IgD-negative memory B cell (primary cell): ENCODE data around the gene COL25A1. TPM values are rescaled to one million over a fixed set of nuclear protein-coding genes. Genes with fewer than 3 reads are reported as not detected.
"Not testable (repeated sequence)": the region's sequence is repeated elsewhere in the genome, so short reads cannot be mapped to it uniquely, and the experiment has no call there.

Source experiments
- H3K27ac Mint-ChIP-seq, 3 donors: one replicate each; pipeline ENCODE4 v1.8.0; 2020 to 2022; ENCODE audit warnings: mild to moderate bottlenecking in 3 of 3, mixed read lengths in 3 of 3, moderate library complexity in 1 of 3
- H3K27me3 Mint-ChIP-seq: one replicate; pipeline ENCODE4 v1.8.0; 2021; ENCODE audit warnings: mixed read lengths
- H3K36me3 Mint-ChIP-seq: one replicate; pipeline ENCODE4 v1.8.0; 2020; ENCODE audit warnings: mild to moderate bottlenecking, mixed read lengths
- H3K4me1 Mint-ChIP-seq, 3 donors: one replicate each; pipeline ENCODE4 v1.8.0; 2020 to 2022; ENCODE audit warnings: mixed read lengths in 3 of 3, mild to moderate bottlenecking in 1 of 3
- H3K4me3 Mint-ChIP-seq, 4 donors: one replicate each; pipeline ENCODE4 v1.8.0; 2020 to 2022; ENCODE audit warnings: mild to moderate bottlenecking in 4 of 4, mixed read lengths in 4 of 4, moderate library complexity in 3 of 4
- H3K9me3 Mint-ChIP-seq, 3 donors: one replicate each; pipeline ENCODE4 v1.8.0; 2020 to 2021; ENCODE audit warnings: mixed read lengths in 3 of 3, mild to moderate bottlenecking in 1 of 3
- polyA plus RNA-seq: library from polyadenylated mRNA; unstranded; fragments of 300-500 nt; fragmentation: Illumina TruSeq; gene quantifications from one replicate; pipeline ENCODE4 v1.2.3, GENCODE V29; 2021

COL25A1 gene
- polyA plus RNA-seq, 1 donor from 2014 or later, result not detected

GRCh38 chr4:109119852-109120251, 182.6 kb downstream of the COL25A1 start:
- Mint-ChIP-seq H3K27ac (no peak overlapping the region), H3K4me1 (no peaks in the 10 kb centered on the region), H3K36me3 (no peaks in the 10 kb centered on the region), H3K27me3 (no peaks in the 10 kb centered on the region), H3K9me3 (no peaks in the 10 kb centered on the region), H3K4me3 (no peak overlapping the region)

- Mint-ChIP-seq H3K27me3 (peaks cover 2% of the 10 kb centered on the region), H3K36me3 (no peaks in the 10 kb centered on the region)
Observed at GRCh38 chr4:109118635-109119034, 183.8 kb downstream of the COL25A1 start.

GRCh38 chr4:109114501-109114900, 188.0 kb downstream of the COL25A1 start:
- Mint-ChIP-seq H3K9me3 (no peaks in the 10 kb centered on the region), H3K4me3 (no peak overlapping the region), H3K36me3 (no peaks in the 10 kb centered on the region), H3K27me3 (peaks cover 2% of the 10 kb centered on the region), H3K27ac (no peak overlapping the region), H3K4me1 (no peaks in the 10 kb centered on the region)

More at GRCh38 chr4:109118635-109119034, 183.8 kb downstream of the COL25A1 start:
- Mint-ChIP-seq H3K4me1 (no peaks in the 10 kb centered on the region), H3K27ac (no peak overlapping the region), H3K4me3 (no peak overlapping the region), H3K9me3 (no peaks in the 10 kb centered on the region)

GRCh38 chr4:109113521-109113920, 188.9 kb downstream of the COL25A1 start:
- peaks cover 2% of the 10 kb centered on the region for H3K27me3 Mint-ChIP-seq
- H3K4me3 Mint-ChIP-seq, result no peak overlapping the region
- no peak overlapping the region for H3K27ac Mint-ChIP-seq
- H3K36me3 Mint-ChIP-seq, result no peaks in the 10 kb centered on the region
- H3K9me3 Mint-ChIP-seq, result no peaks in the 10 kb centered on the region
- no peaks in the 10 kb centered on the region for H3K4me1 Mint-ChIP-seq

GRCh38 chr4:109111031-109111430, 191.4 kb downstream of the COL25A1 start:
- H3K36me3 Mint-ChIP-seq, result no peaks in the 10 kb centered on the region
- no peaks in the 10 kb centered on the region for H3K9me3 Mint-ChIP-seq
- no peaks in the 10 kb centered on the region for H3K4me1 Mint-ChIP-seq
- H3K27me3 Mint-ChIP-seq, result peaks cover 2% of the 10 kb centered on the region
- no peak overlapping the region for H3K4me3 Mint-ChIP-seq
- H3K27ac Mint-ChIP-seq, result no peak overlapping the region

- H3K27ac Mint-ChIP-seq, H3K9me3 Mint-ChIP-seq, H3K4me1 Mint-ChIP-seq, H3K4me3 Mint-ChIP-seq, H3K27me3 Mint-ChIP-seq, H3K36me3 Mint-ChIP-seq: not testable (repeated sequence)
Observed at GRCh38 chr4:109108215-109108614, 194.2 kb downstream of the COL25A1 start.

GRCh38 chr4:109094056-109094455, 208.4 kb downstream of the COL25A1 start:
- H3K36me3 Mint-ChIP-seq, result no peaks in the 10 kb centered on the region
- no peak overlapping the region for H3K4me3 Mint-ChIP-seq
- no peak overlapping the region for H3K27ac Mint-ChIP-seq
- H3K27me3 Mint-ChIP-seq, result no peaks in the 10 kb centered on the region
- no peaks in the 10 kb centered on the region for H3K9me3 Mint-ChIP-seq
- no peaks in the 10 kb centered on the region for H3K4me1 Mint-ChIP-seq

- H3K27me3 Mint-ChIP-seq, result peaks cover 1% of the 10 kb centered on the region
Observed at GRCh38 chr4:109091727-109092409, 210.6 kb downstream of the COL25A1 start.

GRCh38 chr4:109083911-109084310, 218.5 kb downstream of the COL25A1 start:
- H3K27ac Mint-ChIP-seq, result no peak overlapping the region
- H3K4me3 Mint-ChIP-seq, result no peak overlapping the region
- H3K4me1 Mint-ChIP-seq, result no peaks in the 10 kb centered on the region
- H3K27me3 Mint-ChIP-seq, result peaks cover 3% of the 10 kb centered on the region
- no peaks in the 10 kb centered on the region for H3K36me3 Mint-ChIP-seq
- H3K9me3 Mint-ChIP-seq, result peaks cover 0 to 2% (median 0%) of the 10 kb centered on the region in 3 donors

More at GRCh38 chr4:109091727-109092409, 210.6 kb downstream of the COL25A1 start:
- H3K27ac Mint-ChIP-seq, result peak overlapping the region in 1 of 3 donors; percentile 63
- H3K9me3 Mint-ChIP-seq, result no peaks in the 10 kb centered on the region
- H3K36me3 Mint-ChIP-seq, result no peaks in the 10 kb centered on the region
- H3K4me1 Mint-ChIP-seq, result no peaks in the 10 kb centered on the region
- no peak overlapping the region for H3K4me3 Mint-ChIP-seq

GRCh38 chr4:109079731-109080130, 222.7 kb downstream of the COL25A1 start:
- Mint-ChIP-seq H3K4me3 (no peak overlapping the region), H3K27ac (no peak overlapping the region), H3K36me3 (no peaks in the 10 kb centered on the region), H3K9me3 (peaks cover 0 to 2% (median 2%) of the 10 kb centered on the region in 3 donors), H3K4me1 (no peaks in the 10 kb centered on the region), H3K27me3 (no peaks in the 10 kb centered on the region)

- H3K27ac Mint-ChIP-seq, result no peak overlapping the region
- H3K9me3 Mint-ChIP-seq, result peaks cover 0 to 2% (median 2%) of the 10 kb centered on the region in 3 donors
- H3K27me3 Mint-ChIP-seq, result no peaks in the 10 kb centered on the region
- H3K36me3 Mint-ChIP-seq, result no peaks in the 10 kb centered on the region
- H3K4me3 Mint-ChIP-seq, result no peak overlapping the region
- H3K4me1 Mint-ChIP-seq, result no peaks in the 10 kb centered on the region
Observed at GRCh38 chr4:109079201-109079600, 223.3 kb downstream of the COL25A1 start.

- Mint-ChIP-seq H3K36me3 (no peaks in the 10 kb centered on the region), H3K27ac (no peak overlapping the region), H3K9me3 (peaks cover 0 to 2% (median 2%) of the 10 kb centered on the region in 3 donors), H3K4me3 (no peak overlapping the region), H3K4me1 (no peaks in the 10 kb centered on the region), H3K27me3 (no peaks in the 10 kb centered on the region)
Observed at GRCh38 chr4:109078724-109079123, 223.7 kb downstream of the COL25A1 start.

GRCh38 chr4:109077505-109077904, 225.0 kb downstream of the COL25A1 start:
- H3K4me1 Mint-ChIP-seq, result no peaks in the 10 kb centered on the region
- H3K27me3 Mint-ChIP-seq, result no peaks in the 10 kb centered on the region
- no peak overlapping the region for H3K4me3 Mint-ChIP-seq
- H3K27ac Mint-ChIP-seq, result no peak overlapping the region
- peaks cover 2 to 6% (median 2%) of the 10 kb centered on the region in 3 donors for H3K9me3 Mint-ChIP-seq
- no peaks in the 10 kb centered on the region for H3K36me3 Mint-ChIP-seq

- not testable (repeated sequence) for H3K36me3 Mint-ChIP-seq, H3K27ac Mint-ChIP-seq, H3K4me1 Mint-ChIP-seq, H3K4me3 Mint-ChIP-seq, H3K9me3 Mint-ChIP-seq, H3K27me3 Mint-ChIP-seq
Observed at GRCh38 chr4:109076709-109077108, 225.7 kb downstream of the COL25A1 start.

GRCh38 chr4:109075621-109076020, 226.8 kb downstream of the COL25A1 start:
- Mint-ChIP-seq H3K27ac (no peak overlapping the region), H3K27me3 (no peaks in the 10 kb centered on the region), H3K9me3 (peaks cover 0 to 6% (median 2%) of the 10 kb centered on the region in 3 donors), H3K4me3 (no peak overlapping the region), H3K4me1 (no peaks in the 10 kb centered on the region), H3K36me3 (no peaks in the 10 kb centered on the region)

GRCh38 chr4:109072595-109072994, 229.9 kb downstream of the COL25A1 start:
- no peaks in the 10 kb centered on the region for H3K27me3 Mint-ChIP-seq
- H3K4me1 Mint-ChIP-seq, result no peaks in the 10 kb centered on the region
- no peak overlapping the region for H3K4me3 Mint-ChIP-seq
- H3K27ac Mint-ChIP-seq, result no peak overlapping the region
- no peaks in the 10 kb centered on the region for H3K36me3 Mint-ChIP-seq
- H3K9me3 Mint-ChIP-seq, result peaks cover 0 to 6% (median 0%) of the 10 kb centered on the region in 3 donors
